Hepatocyte (in vitro differentiated cells): ENCODE results near the gene SHF. TPM values are rescaled to one million over a fixed set of nuclear protein-coding genes. Genes with fewer than 3 reads are reported as not detected.

Source experiments
- DNase-seq: peaks from one replicate; pipeline ENCODE4 v3.0.0-alpha.2; 2016; ENCODE audit warnings: low spot score
- H2AFZ ChIP-seq: fragments of 200-600 bp; sonication (generic); 2 replicates; pipeline ENCODE4 v1.6.0; 2016; ENCODE audit warnings: antibody characterized with exemption, mild to moderate bottlenecking
- H3K27ac ChIP-seq: fragments of 200-600 bp; sonication (generic); 2 replicates; pipeline ENCODE4 v1.5.1; 2016; ENCODE audit warnings: mild to moderate bottlenecking
- H3K27me3 ChIP-seq: fragments of 200-600 bp; sonication (generic); 2 replicates; pipeline ENCODE4 v1.6.1; 2016
- H3K36me3 ChIP-seq: fragments of 200-600 bp; sonication (generic); replicated peaks from 2 replicates; pipeline ENCODE4 v1.5.1; 2016; ENCODE audit warnings: low read depth; ENCODE audit not compliant: insufficient read depth
- H3K4me1 ChIP-seq: fragments of 200-600 bp; sonication (generic); 2 replicates; pipeline ENCODE4 v1.5.1; 2016; ENCODE audit warnings: mild to moderate bottlenecking, moderate library complexity; ENCODE audit not compliant: insufficient read depth
- H3K4me2 ChIP-seq: fragments of 200-600 bp; sonication (generic); 2 replicates; pipeline ENCODE4 v1.6.0; 2016
- H3K4me3 ChIP-seq: fragments of 200-600 bp; sonication (generic); 2 replicates; pipeline ENCODE4 v1.5.1; 2016; ENCODE audit warnings: mild to moderate bottlenecking
- H3K79me2 ChIP-seq: fragments of 200-600 bp; sonication (generic); 2 replicates; pipeline ENCODE4 v1.6.0; 2017; ENCODE audit warnings: mild to moderate bottlenecking
- H3K9me2 ChIP-seq: fragments of 200-600 bp; sonication (generic); replicated peaks from 2 replicates; pipeline ENCODE4 v1.6.0; 2017; ENCODE audit warnings: mild to moderate bottlenecking; ENCODE audit not compliant: insufficient read depth
- H3K9me3 ChIP-seq: fragments of 200-600 bp; sonication (generic); 2 replicates; pipeline ENCODE4 v1.5.1; 2016; ENCODE audit warnings: low read depth, mild to moderate bottlenecking
- H4K20me1 ChIP-seq: fragments of 200-600 bp; sonication (generic); 2 replicates; pipeline ENCODE4 v1.6.0; 2016; ENCODE audit warnings: mild to moderate bottlenecking; ENCODE audit not compliant: insufficient read depth, poor library complexity, severe bottlenecking
- EZH2 ChIP-seq: fragments of 200-600 bp; sonication (generic); IDR thresholded peaks from 2 replicates; pipeline ENCODE4 v1.6.1; 2016; ENCODE audit warnings: antibody characterized with exemption, mild to moderate bottlenecking, borderline replicate concordance
- EZH2phosphoT487 ChIP-seq: fragments of 200-600 bp; sonication (generic); IDR thresholded peaks from one replicate; pipeline ENCODE4 v1.6.1; 2018; ENCODE audit warnings: antibody characterized with exemption, mild to moderate bottlenecking, low read depth, moderate library complexity; ENCODE audit not compliant: unreplicated experiment, severe bottlenecking
- WGBS: methylation state at CpG from one replicate; pipeline ENCODE4 v1.1.6; 2016; ENCODE audit warnings: low lambda C conversion rate; ENCODE audit errors: missing lambda C conversion rate; 5-methylcytosine and 5-hydroxymethylcytosine counted together
- polyA plus RNA-seq: library from polyadenylated mRNA; unstranded; fragments of >200 nt; fragmentation: Nextera tagmentation; extraction: Ambion mirVana; gene quantifications from 2 replicates; pipeline ENCODE4 v1.2.1, GENCODE V29; 2016
- total RNA-seq: library from RNA; depleted of rRNA; stranded (reverse); fragments of >200 nt; gene quantifications from 2 replicates; pipeline ENCODE4 v1.2.3, GENCODE V29; 2014
- TF ChIP-seq, protein P1 (sequence below): fragments of 200-600 bp; sonication (generic); IDR thresholded peaks from 2 replicates; pipeline ENCODE4 v1.5.1; 2016; ENCODE audit warnings: antibody characterized with exemption, mild to moderate bottlenecking; ENCODE audit not compliant: poor library complexity

The SHF gene
- total and polyA plus RNA-seq, 2 experiments from 2014 or later, result 13.3 to 15.0 TPM

GRCh38 chr15:45143056-45143455, 44.7 kb downstream of the SHF start:
- H3K27ac ChIP-seq, result no peak overlapping the region
- H3K4me2 ChIP-seq, result no peak overlapping the region
- H3K79me2 ChIP-seq, result no peaks in the 10 kb centered on the region
- no peaks in the 10 kb centered on the region for H3K4me1 ChIP-seq
- H3K27me3 ChIP-seq, result no peaks in the 10 kb centered on the region
- DNase-seq, result no peak
- no peaks in the 10 kb centered on the region for H3K9me3 ChIP-seq
- 95% methylated on average over 7 of the region's 7 CpGs for WGBS
- no peak overlapping the region for H2AFZ ChIP-seq
- no peaks in the 10 kb centered on the region for H3K36me3 ChIP-seq
- H3K9me2 ChIP-seq, result no peaks in the 10 kb centered on the region
- TF ChIP-seq EZH2phosphoT487 (no peak), EZH2 (no peak)
- TF ChIP-seq, protein P1, sequence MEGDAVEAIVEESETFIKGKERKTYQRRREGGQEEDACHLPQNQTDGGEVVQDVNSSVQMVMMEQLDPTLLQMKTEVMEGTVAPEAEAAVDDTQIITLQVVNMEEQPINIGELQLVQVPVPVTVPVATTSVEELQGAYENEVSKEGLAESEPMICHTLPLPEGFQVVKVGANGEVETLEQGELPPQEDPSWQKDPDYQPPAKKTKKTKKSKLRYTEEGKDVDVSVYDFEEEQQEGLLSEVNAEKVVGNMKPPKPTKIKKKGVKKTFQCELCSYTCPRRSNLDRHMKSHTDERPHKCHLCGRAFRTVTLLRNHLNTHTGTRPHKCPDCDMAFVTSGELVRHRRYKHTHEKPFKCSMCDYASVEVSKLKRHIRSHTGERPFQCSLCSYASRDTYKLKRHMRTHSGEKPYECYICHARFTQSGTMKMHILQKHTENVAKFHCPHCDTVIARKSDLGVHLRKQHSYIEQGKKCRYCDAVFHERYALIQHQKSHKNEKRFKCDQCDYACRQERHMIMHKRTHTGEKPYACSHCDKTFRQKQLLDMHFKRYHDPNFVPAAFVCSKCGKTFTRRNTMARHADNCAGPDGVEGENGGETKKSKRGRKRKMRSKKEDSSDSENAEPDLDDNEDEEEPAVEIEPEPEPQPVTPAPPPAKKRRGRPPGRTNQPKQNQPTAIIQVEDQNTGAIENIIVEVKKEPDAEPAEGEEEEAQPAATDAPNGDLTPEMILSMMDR, result no peak
- H3K4me3 ChIP-seq, result no peak overlapping the region
- H4K20me1 ChIP-seq, result no peaks in the 10 kb centered on the region

DNA sequence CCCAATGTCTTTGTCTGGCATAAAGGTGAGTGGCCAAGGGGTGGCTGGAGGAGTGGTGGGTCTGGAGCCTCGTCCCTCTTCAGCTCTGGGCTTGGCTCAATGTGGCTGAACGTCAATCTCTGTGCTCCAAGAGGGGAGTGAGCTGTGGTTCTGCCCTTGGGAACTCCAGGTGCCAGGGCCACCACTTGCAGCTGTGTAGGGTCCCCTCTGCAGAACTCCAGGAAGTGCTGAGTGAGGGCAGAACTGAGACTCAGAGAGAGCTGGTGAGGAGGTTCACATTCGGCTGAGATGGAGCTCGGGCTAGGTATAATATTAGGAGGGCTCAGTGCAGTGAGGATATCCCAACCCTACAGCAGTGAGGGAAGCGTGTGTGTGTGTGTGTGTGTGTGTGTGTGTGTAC, 46.4 kb downstream of the SHF start:
- WGBS, result 77% methylated on average over 5 of the region's 5 CpGs
- Histone ChIP-seq H3K4me1 (no peaks in the 10 kb centered on the region), H3K4me3 (no peak overlapping the region), H3K36me3 (no peaks in the 10 kb centered on the region), H3K9me2 (no peaks in the 10 kb centered on the region), H3K27me3 (peaks cover 5% of the 10 kb centered on the region), H3K9me3 (no peaks in the 10 kb centered on the region), H2AFZ (no peak overlapping the region), H4K20me1 (no peaks in the 10 kb centered on the region), H3K27ac (no peak overlapping the region), H3K4me2 (no peak overlapping the region), H3K79me2 (no peaks in the 10 kb centered on the region)
- TF ChIP-seq, protein P1, result no peak
- TF ChIP-seq EZH2, result no peak
- TF ChIP-seq EZH2phosphoT487, result no peak
- no peak for DNase-seq

DNA sequence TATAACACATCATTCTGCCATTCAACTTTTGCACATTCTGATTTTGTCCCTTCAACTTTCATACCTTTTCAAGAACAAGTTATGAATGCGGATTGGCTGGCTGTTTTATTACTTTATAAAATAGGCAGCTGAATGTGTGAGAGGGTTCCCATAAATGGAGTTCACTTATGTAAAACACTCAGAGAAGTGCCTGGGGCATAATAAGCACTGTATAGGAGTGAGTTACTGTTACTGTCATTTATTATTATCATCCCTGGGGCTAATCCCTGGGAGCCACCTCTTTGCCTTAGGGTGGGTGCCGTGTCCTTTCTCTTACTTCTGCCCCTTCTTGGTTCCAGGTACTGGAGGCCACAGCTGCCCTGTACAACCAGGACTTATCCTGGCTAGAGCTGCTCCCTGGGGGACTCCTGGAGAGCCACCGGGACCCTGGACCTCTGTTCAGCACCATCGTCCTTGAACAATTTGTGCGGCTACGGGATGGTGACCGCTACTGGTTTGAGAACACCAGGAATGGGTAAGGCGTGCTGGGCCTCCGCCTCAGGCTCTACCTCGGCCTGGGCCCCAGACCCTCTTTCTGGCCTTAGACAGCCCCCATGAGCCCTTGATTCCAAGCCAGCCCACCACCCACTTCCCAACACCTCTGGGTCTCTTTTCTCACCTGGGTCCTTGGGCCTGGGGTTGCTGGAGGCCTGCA, 47.1 kb downstream of the SHF start:
- no peak overlapping the region for H3K27ac ChIP-seq
- no peaks in the 10 kb centered on the region for H4K20me1 ChIP-seq
- H2AFZ ChIP-seq, result no peak overlapping the region
- no peak overlapping the region for H3K4me3 ChIP-seq
- no peaks in the 10 kb centered on the region for H3K36me3 ChIP-seq
- peaks cover 10% of the 10 kb centered on the region for H3K27me3 ChIP-seq
- 96% methylated on average over 10 of the region's 10 CpGs for WGBS
- no peaks in the 10 kb centered on the region for H3K9me3 ChIP-seq
- TF ChIP-seq, protein P1, result no peak
- TF ChIP-seq EZH2, result no peak
- TF ChIP-seq EZH2phosphoT487, result no peak
- H3K9me2 ChIP-seq, result no peaks in the 10 kb centered on the region
- no peaks in the 10 kb centered on the region for H3K4me1 ChIP-seq
- no peak overlapping the region for H3K4me2 ChIP-seq
- DNase-seq, result no peak
- no peaks in the 10 kb centered on the region for H3K79me2 ChIP-seq
